ENCODE results near the gene HMOX2.

Gene HMOX2

GRCh38 chr16:4513881-4514280 is 37.7 kb downstream of the HMOX2 start:
- H3K27ac ChIP-seq, result peak overlapping the region; percentile 20 to 22
- H3K4me1 ChIP-seq, result peaks cover 0 to 11% (median 6%) of the 10 kb centered on the region in 4 donors
- no peaks in the 10 kb centered on the region for H3K9me3 ChIP-seq
- H3K4me3 ChIP-seq, result no peak overlapping the region
- no peak for DNase-seq
- intact Hi-C loops (cut with DNase I; ENCODE audit: low total_unique reads), result no loop called here
- peaks cover 24 to 57% (median 47%) of the 10 kb centered on the region in 3 donors for H3K36me3 ChIP-seq
- no peaks in the 10 kb centered on the region for H3K27me3 ChIP-seq
- no peak for TF ChIP-seq CTCF (IDR thresholded peaks at IDR 0.05)

GRCh38 chr16:4514606-4515005 is 38.4 kb downstream of the HMOX2 start:
- Histone ChIP-seq H3K36me3 (peaks cover 18 to 50% (median 40%) of the 10 kb centered on the region in 3 donors), H3K4me1 (peaks cover 0 to 11% (median 6%) of the 10 kb centered on the region in 4 donors), H3K9me3 (no peaks in the 10 kb centered on the region), H3K27me3 (no peaks in the 10 kb centered on the region), H3K27ac (peak overlapping the region; percentile 20 to 22), H3K4me3 (no peak overlapping the region)
- intact Hi-C loops (cut with DNase I; ENCODE audit: low total_unique reads), result no loop called here
- DNase-seq, result no peak
- TF ChIP-seq CTCF (IDR thresholded peaks at IDR 0.05), result no peak

- Histone ChIP-seq H3K4me1 (peaks cover 0 to 11% (median 6%) of the 10 kb centered on the region in 4 donors), H3K27ac (no peak overlapping the region), H3K4me3 (no peak overlapping the region), H3K9me3 (no peaks in the 10 kb centered on the region), H3K36me3 (peaks cover 11 to 40% (median 32%) of the 10 kb centered on the region in 3 donors), H3K27me3 (no peaks in the 10 kb centered on the region)
- no peak for TF ChIP-seq CTCF (IDR thresholded peaks at IDR 0.05)
- DNase-seq, result no peak
- intact Hi-C loops (cut with DNase I; ENCODE audit: low total_unique reads), result no loop called here
Observed at GRCh38 chr16:4515611-4516233, 39.5 kb downstream of the HMOX2 start.

- H3K4me3 ChIP-seq, result no peak overlapping the region
- no peaks in the 10 kb centered on the region for H3K9me3 ChIP-seq
- intact Hi-C loops (cut with DNase I; ENCODE audit: low total_unique reads), result no loop called here
- no peak overlapping the region for H3K27ac ChIP-seq
- H3K36me3 ChIP-seq, result peaks cover 0 to 28% (median 9%) of the 10 kb centered on the region in 3 donors
- H3K27me3 ChIP-seq, result no peaks in the 10 kb centered on the region
- TF ChIP-seq CTCF (IDR thresholded peaks at IDR 0.05), result peak; percentile 29 to 32
- H3K4me1 ChIP-seq, result peaks cover 0 to 21% (median 11%) of the 10 kb centered on the region in 4 donors
- no peak for DNase-seq
Observed at GRCh38 chr16:4517812-4518680, 41.8 kb downstream of the HMOX2 start.

GRCh38 chr16:4519274-4520058 is 43.3 kb downstream of the HMOX2 start:
- Histone ChIP-seq H3K4me3 (no peak overlapping the region), H3K27ac (no peak overlapping the region), H3K9me3 (no peaks in the 10 kb centered on the region), H3K36me3 (peaks cover 0 to 21% (median 6%) of the 10 kb centered on the region in 3 donors), H3K27me3 (no peaks in the 10 kb centered on the region), H3K4me1 (peaks cover 0 to 17% (median 7%) of the 10 kb centered on the region in 4 donors)
- no peak for TF ChIP-seq CTCF (IDR thresholded peaks at IDR 0.05)
- no peak for DNase-seq
- intact Hi-C loops (cut with DNase I; ENCODE audit: low total_unique reads), result no loop called here

All from tibial artery (tissue), 4 donors.